Right atrium auricular region (tissue), 2 donors: Measurements from ENCODE around the gene BTBD19. TPM values are rescaled to one million over a fixed set of nuclear protein-coding genes. Genes with fewer than 3 reads are reported as not detected.

ENCODE experiments used
- DNase-seq: peaks from one replicate; pipeline ENCODE4 v3.0.0-alpha.2; 2019; ENCODE audit warnings: low spot score
- H3K27ac ChIP-seq, 2 donors: fragments of 200-600 bp; sonication (generic); 1 replicate in 1 of 2; 2 replicates in 1 of 2; pipeline ENCODE4 v1.5.1; 2016 to 2019
- H3K27me3 ChIP-seq, 2 donors: fragments of 200-600 bp; sonication (generic); one replicate each; pipeline versions ENCODE4 v1.5.1 to v1.6.0; 2017 to 2019
- H3K36me3 ChIP-seq: fragments of 200-600 bp; sonication (generic); one replicate; pipeline ENCODE4 v1.5.1; 2016
- H3K4me1 ChIP-seq, 2 donors: fragments of 200-600 bp; sonication (generic); one replicate each; pipeline versions ENCODE4 v1.5.1 to v1.6.0; 2017 to 2019
- H3K4me3 ChIP-seq, 2 donors: fragments of 200-600 bp; sonication (generic); 1 replicate in 1 of 2; 2 replicates in 1 of 2; pipeline ENCODE4 v1.5.1; 2017 to 2019; ENCODE audit warnings: mild to moderate bottlenecking in 1 of 2, moderate library complexity in 1 of 2
- H3K9me3 ChIP-seq, 2 donors: fragments of 200-600 bp; sonication (generic); one replicate each; pipeline ENCODE4 v1.5.1; 2019
- total RNA-seq, 2 donors: library from RNA; depleted of rRNA; stranded (reverse); fragments of >200 nt; gene quantifications; one replicate each; pipeline ENCODE4 v1.1.0, GENCODE V29; 2016
- TF ChIP-seq, protein P1 (sequence below), 2 donors: fragments of 200-600 bp; sonication (generic); IDR thresholded peaks; one replicate each; pipeline ENCODE4 v1.5.1; 2019; ENCODE audit warnings: antibody characterized with exemption in 2 of 2

The BTBD19 gene
- total RNA-seq, 2 donors from 2014 or later, result 1.8 to 5.6 TPM

DNA sequence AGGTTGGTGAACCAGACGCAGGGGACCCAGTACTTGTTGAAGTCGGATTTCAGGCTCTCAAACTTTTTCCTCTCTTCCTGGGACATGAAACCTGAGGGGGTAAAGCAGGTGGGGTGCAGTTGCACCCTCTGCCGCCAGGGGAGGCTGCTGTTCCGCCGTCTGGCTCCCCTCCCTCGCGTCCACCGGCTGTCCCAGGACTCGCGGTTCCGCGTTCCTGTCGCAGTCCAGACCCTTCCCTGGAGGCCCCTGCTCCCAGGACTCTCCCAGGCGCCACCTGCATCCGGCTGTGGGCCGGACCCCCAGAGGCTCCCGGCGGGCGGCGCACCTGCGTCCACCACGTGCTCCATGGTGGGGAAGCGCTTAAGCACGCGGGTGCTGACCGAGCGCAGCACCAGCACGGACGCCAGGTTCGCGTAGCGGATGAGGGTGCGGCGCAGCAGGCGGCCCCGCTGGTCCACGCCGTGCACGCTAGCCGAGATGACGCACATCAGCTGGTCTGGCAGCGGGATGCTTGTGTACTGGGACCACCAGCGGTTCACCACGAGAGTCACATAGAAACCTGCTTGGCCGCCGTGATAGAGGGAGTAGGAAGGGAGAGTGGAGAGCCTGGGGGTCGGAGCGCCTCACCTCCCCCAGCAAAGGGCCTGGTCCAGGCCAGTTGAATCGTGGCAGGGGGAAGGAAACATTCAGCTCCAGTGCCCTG is 22.0 kb upstream of the BTBD19 start:
- no peak for DNase-seq
- Histone ChIP-seq H3K27ac (peak overlapping the region; percentile 40 to 69), H3K4me1 (peaks cover 0 to 32% of the 10 kb centered on the region in 2 donors), H3K27me3 (no peaks in the 10 kb centered on the region), H3K9me3 (no peaks in the 10 kb centered on the region), H3K36me3 (peaks cover 4% of the 10 kb centered on the region), H3K4me3 (peak overlapping the region; percentile 45 to 59)
- TF ChIP-seq, protein P1, sequence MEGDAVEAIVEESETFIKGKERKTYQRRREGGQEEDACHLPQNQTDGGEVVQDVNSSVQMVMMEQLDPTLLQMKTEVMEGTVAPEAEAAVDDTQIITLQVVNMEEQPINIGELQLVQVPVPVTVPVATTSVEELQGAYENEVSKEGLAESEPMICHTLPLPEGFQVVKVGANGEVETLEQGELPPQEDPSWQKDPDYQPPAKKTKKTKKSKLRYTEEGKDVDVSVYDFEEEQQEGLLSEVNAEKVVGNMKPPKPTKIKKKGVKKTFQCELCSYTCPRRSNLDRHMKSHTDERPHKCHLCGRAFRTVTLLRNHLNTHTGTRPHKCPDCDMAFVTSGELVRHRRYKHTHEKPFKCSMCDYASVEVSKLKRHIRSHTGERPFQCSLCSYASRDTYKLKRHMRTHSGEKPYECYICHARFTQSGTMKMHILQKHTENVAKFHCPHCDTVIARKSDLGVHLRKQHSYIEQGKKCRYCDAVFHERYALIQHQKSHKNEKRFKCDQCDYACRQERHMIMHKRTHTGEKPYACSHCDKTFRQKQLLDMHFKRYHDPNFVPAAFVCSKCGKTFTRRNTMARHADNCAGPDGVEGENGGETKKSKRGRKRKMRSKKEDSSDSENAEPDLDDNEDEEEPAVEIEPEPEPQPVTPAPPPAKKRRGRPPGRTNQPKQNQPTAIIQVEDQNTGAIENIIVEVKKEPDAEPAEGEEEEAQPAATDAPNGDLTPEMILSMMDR (IDR thresholded peaks at IDR 0.05), result peak; percentile 100

DNA sequence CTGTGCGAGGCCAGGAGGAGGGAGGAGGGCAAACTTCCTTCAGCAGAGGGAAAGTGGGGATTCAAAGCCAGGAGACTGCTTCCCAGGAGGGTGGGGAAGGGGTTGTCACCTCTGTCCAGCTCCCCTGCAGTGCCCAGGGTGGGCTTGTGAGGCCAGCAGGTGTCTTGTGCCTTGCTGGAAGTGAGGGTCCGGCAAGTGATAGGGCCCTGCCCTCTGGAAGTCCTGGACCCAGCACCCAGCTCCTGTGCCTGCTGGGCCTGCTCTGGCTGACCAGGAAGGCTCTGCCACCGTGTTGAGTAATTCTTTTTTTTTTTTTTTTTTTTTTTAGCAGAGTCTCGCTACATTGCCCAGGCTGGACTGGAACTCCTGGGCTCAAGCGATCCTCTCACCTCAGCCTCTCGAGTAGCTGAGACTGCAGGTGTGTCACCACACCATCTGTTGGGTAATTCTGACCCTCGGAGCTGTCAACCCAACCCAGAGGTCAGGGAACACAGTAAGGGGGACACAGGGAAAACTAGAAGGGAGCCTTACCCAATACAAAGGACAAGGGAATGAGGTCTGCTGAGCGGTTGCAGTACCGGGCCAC is 21.4 kb upstream of the BTBD19 start:
- H3K4me1 ChIP-seq, result peaks cover 0 to 32% of the 10 kb centered on the region in 2 donors
- no peaks in the 10 kb centered on the region for H3K9me3 ChIP-seq
- no peaks in the 10 kb centered on the region for H3K36me3 ChIP-seq
- DNase-seq, result no peak
- H3K4me3 ChIP-seq, result peak overlapping the region in 1 of 2 donors; percentile 59
- no peaks in the 10 kb centered on the region for H3K27me3 ChIP-seq
- H3K27ac ChIP-seq, result peak overlapping the region; percentile 40 to 69
- TF ChIP-seq, protein P1 (IDR thresholded peaks at IDR 0.05), result no peak

DNA sequence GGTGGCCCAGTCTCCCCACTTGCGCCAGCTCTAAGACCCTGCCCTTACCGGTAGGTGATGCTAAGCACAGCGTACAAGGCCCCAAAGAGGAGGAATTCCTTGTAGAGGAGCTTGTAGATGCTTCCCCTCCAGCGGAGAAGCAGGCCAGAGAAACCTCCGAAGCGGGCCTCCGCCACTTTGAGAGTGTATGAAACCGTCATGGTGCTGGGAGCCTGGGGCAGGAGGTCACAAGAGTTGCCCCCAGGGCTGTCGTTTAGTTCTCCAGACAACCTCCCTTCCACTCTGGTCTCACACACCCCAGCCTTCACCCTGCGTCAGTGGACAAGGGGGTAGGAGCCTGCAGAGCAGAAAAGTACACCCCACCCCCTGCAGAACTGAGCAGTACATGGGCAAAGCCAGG is 20.8 kb upstream of the BTBD19 start:
- Histone ChIP-seq H3K9me3 (no peaks in the 10 kb centered on the region), H3K4me1 (peaks cover 0 to 32% of the 10 kb centered on the region in 2 donors), H3K27ac (no peak overlapping the region), H3K27me3 (no peaks in the 10 kb centered on the region), H3K36me3 (no peaks in the 10 kb centered on the region), H3K4me3 (no peak overlapping the region)
- TF ChIP-seq, protein P1 (IDR thresholded peaks at IDR 0.05), result no peak
- no peak for DNase-seq

DNA sequence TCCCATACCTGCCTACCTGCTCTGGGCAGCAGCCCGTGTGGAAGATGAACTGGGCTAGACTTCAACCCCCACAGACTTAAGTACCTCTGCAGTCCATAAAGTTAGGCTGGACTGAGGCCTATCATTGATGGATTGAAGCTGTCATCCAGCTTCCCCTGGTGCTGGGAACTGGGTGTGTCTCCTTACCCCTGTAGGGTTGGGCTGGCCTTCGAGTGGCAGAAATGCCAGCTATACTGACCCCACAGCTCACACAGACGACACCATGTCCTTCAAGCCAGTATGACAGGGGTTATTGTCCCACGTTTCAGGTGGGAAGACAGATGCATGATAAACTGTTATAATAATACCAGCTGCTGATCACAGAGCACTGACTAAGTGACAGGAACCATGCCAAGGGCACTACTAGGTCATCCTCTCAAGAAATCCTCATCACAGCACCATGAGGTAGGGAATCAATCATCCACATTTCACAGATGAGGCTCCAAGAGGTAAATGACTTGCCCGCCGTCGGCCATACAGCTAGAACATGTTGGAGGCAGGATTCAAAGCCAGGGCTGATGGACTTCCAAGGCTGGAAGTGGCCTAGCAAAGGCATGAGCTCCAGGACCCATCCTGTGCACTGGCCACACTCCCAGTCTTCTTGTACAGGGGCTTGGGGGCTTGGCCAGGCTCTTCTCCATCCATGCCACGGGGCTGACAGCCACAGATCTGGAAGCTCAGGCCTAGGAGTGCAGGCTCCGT is 20.0 kb upstream of the BTBD19 start, which contains the start of gene BEST4:
Gene BEST4, minus strand, starts transcription at position 51 of the 741 bp plus-strand sequence. CDS start 465 bp downstream, outside the sequence.
- TF ChIP-seq, protein P1 (IDR thresholded peaks at IDR 0.05), result no peak

DNA sequence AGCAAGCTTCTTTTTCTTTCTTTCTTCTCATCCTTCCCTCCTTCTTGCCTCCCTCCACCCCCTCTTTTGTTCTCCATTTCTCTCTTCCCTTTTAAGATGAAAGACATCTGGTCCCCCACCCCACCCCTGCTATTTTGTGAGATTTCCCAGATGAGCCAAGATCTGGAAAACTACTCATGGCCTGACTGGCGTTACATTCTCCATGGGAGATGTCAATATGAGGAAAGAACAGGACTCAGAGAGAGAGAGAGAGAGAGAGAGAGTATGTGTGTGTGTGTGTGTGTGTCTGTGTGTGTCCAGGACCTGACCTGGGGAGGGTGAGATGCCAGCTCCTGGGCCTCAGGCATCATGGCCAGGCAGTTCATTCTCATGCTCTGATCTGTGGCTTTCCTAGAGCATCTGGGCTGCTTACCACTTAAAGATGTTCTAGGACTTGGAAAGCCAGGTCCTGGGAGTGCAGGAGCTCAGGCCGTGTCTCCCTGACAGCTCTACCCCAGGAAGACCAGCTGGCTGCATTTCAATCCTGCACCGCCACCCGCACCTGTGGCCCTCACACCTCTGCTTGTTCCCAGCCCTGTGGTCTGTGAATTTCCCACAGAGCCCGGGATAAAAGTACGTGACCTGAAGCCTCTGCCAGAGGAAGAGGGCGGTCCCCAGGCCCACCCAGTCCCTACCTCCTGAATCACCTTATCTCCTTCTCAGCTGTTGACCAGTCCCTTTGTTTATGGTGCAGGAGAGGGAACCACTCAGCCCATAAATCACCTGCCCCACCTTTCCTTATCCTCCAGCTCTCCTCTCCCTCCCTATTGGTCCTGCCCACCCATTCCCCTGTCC is 17.1 kb upstream of the BTBD19 start:
- no peaks in the 10 kb centered on the region for H3K27me3 ChIP-seq

More for the DNA sequence above, 20.0 kb upstream of the BTBD19 start, which contains the start of gene BEST4:
- no peak within 1 kb of the TSS for H3K4me3 ChIP-seq
- H3K9me3 ChIP-seq, result no peaks in the 10 kb centered on the region
- no peak within 1 kb of the TSS for H3K27ac ChIP-seq
- peaks cover 0 to 32% of the 10 kb centered on the region in 2 donors for H3K4me1 ChIP-seq
- DNase-seq, result no peak
- no peaks in the 10 kb centered on the region for H3K27me3 ChIP-seq
- no peaks in the 10 kb centered on the region for H3K36me3 ChIP-seq

More for the DNA sequence above, 17.1 kb upstream of the BTBD19 start:
- Histone ChIP-seq H3K4me3 (no peak overlapping the region), H3K4me1 (peaks cover 0 to 6% of the 10 kb centered on the region in 2 donors), H3K9me3 (no peaks in the 10 kb centered on the region), H3K36me3 (no peaks in the 10 kb centered on the region), H3K27ac (no peak overlapping the region)
- TF ChIP-seq, protein P1 (IDR thresholded peaks at IDR 0.05), result no peak
- no peak for DNase-seq
